G401.6 (cell line): ENCODE measurements around the gene BAHCC1.

Experiments
- FAIRE-seq: peaks from 2 replicates; lab custom pipeline; 2012; peaks lifted over from hg19 to GRCh38; lab: Jason Lieb, UNC

The BAHCC1 gene

DNA sequence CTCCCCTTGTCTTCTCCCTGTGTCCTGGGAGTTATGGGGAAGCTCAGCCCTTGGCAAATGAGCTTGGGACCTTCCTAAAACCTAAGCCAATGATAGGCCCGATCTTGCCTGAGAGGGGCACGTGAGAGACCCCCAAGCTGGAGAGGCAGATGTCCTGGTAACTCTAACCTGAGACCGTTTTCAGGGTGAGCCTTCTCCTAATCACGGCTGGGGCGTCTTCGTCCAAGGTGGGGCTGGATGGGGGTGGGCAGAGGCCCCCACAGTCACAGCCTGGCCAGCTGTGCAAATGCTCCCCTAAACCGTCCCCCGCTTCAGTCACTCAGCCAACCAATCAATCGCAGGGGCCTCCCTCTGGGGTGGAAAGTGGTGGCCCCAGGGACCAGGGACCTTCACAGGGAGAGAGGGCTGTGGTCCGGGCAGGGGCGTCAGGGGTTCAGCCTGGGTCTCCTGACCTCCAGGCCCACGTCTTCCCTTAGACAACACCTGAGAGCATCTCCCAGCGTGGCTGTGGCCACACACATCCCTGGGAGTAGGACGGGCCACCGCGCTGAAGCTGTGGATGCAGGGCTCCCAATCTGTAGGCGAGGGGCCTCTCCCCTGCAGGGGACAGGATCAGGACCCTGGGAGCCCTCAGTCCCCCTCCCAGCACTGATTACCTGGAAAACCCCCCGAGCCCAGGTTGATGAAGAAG, 86.7 kb downstream of the BAHCC1 start:
- FAIRE-seq, result no peak

DNA sequence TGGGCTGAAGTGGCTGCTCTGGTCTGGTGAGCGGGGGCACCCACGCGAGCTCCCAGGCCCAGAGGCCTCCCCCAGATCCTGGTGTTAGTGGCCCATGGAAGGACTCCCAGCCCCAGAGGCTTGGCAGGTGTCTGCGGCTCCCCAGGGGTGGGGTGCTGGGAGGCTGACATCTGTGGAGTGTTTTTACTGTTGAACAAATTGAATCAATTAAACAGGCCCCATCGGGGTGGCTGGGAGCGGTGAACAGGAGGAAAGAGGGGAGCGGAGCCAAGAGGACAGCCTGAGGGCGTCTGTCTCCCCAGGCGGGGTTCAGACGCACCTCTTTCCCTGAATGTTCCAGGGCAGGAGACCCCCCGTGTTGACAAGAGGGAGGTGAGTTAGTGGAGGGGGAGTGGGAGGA, 87.4 kb downstream of the BAHCC1 start:
- FAIRE-seq, result no peak

- FAIRE-seq, result no peak
These were observed 88.0 kb downstream of the BAHCC1 start for GRCh38 chr17:81483085-81483861.

DNA sequence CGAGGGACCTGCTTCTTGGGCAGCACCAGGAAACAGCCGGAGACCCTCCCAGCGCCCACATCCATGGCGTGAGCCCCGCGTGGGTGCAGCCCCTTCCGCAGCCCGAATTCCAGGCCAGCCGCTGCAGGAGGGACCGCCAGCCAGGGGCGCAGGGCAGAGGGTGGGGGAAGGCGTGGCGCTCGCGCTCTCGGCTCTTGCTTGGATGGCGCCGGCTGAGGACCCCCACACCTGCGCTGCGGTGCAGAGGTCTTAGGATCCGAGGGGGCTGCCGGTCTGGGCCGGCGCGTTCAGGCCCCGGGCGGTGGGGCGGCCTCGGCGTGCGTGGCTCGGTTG, 88.6 kb downstream of the BAHCC1 start:
- no peak for FAIRE-seq

DNA sequence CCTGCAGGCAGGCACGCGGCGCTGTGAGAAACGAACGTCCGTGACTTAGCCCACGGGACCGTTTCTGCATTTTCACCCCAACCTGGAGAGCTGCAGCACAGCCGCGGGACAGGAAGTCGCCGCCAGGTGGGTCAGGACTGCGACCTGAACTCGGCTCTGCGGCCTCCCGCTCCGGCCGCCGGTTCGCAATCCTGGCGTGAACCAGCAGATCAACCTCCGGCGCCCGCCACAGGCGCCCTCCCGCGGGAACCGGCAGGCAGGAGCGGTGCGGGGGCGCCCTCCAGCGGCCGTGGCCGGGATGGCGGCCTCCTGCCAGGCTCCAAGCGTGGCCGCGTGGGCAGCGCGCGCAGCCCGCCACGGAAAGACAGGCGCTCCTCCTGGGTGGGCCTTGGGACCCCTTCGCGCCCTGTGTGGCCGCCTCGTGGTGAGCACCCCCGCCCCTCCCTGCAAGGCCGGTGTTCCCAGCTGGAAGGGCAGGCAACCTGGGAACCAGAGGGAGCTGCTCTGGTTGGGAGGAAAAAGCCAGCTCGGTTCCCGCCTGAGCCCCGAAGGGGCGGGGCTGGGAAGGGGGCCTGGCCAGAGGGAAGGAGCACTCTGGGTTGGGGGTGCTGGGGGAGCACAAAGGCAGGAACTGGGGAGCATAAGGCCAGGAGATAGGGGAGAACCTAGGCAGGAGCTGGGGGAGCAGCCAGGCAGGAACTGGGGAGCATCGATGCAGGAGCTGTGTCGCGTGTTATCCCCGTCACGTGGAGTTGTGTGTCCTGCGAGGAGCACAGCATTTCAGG, 89.1 kb downstream of the BAHCC1 start:
- no peak for FAIRE-seq

- FAIRE-seq, result no peak
These were observed 91.0 kb downstream of the BAHCC1 start for GRCh38 chr17:81486199-81486810.

DNA sequence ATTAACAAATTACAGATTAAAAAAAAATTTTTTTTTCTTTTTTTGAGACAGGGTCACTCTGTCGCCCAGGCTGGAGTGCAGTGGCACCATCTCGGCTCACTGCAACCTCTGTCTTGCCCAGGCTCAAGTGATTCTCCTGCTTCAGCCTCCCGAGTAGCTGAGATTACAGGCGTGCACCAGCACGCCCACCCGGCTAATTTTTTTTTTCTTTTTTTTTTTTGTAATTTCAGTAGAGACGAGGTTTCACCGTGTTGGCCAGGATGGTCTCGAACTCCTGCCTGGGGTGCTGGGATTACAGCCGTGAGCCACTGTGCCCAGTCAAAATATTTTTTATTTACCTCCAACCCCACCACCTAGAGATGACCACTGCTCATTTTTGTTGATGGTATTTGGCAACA, 91.8 kb downstream of the BAHCC1 start:
- FAIRE-seq, result no peak

DNA sequence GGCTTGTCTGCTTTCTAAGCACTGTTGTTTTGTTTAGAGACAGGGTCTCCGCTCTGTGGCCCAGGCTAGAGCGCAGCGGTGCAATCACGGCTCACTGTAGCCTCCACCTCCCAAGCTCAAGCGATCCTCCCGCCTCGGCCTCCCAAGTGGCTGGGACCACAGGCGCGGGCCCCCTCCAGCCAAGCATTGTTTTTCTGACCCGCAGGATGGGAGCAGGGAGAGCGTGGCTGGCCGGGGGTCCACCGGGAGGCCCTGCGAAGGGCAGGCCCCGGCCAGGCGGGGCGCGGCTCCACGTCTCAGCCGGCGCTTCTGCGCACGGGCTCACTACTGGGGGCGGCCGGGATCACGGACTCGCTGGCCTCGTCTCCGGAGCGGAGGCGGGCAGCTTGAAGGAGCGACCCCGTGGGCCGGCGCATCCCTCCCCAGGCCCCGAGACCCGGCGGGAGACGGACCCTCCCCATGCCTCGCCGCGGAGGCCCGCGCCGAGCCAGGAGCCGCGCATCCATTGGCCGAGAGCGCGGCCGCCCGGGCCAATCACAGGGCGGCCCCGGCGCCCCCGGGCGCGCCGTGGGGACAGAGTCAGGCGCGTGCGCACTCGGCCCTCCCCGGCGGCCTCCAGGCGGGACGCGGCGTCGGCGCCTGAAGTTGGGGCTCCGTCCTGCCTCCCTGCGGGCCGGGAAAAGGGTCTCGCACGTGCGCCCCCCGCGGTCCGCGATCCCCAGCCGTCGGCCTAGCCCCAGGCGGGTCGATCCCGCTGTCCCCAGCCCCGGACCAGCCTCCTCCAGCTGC, 92.4 kb downstream of the BAHCC1 start:
- no peak for FAIRE-seq

DNA sequence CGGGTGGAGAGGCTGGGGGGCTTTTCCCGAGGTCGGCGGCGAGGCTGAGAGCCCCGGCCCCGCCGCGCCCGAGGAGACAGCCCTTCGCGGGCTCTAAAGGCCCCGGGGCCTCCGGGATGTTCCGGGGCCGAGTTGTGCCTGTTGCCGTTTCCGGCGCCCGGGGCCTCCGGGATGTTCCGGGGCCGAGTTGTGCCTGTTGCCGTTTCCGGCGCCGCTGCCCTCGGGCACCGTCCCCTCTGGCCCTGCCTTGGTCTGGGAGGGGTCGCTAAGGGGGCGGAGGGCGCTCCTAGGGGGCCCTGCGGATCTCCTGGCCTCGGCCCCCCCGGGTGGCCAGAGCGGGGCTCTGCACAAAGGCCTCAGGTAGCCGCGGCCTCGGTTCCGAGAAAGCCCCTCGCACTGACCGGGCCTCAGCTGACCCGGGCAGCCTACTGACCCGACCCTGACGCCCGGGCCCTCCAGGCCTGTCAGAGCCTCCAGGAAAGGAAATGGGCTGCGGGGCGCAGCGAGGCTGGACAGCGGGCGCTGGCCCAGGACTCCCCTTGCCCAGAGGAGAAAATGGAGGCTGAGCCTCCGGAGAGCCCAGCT, 93.1 kb downstream of the BAHCC1 start:
- FAIRE-seq, result no peak

DNA sequence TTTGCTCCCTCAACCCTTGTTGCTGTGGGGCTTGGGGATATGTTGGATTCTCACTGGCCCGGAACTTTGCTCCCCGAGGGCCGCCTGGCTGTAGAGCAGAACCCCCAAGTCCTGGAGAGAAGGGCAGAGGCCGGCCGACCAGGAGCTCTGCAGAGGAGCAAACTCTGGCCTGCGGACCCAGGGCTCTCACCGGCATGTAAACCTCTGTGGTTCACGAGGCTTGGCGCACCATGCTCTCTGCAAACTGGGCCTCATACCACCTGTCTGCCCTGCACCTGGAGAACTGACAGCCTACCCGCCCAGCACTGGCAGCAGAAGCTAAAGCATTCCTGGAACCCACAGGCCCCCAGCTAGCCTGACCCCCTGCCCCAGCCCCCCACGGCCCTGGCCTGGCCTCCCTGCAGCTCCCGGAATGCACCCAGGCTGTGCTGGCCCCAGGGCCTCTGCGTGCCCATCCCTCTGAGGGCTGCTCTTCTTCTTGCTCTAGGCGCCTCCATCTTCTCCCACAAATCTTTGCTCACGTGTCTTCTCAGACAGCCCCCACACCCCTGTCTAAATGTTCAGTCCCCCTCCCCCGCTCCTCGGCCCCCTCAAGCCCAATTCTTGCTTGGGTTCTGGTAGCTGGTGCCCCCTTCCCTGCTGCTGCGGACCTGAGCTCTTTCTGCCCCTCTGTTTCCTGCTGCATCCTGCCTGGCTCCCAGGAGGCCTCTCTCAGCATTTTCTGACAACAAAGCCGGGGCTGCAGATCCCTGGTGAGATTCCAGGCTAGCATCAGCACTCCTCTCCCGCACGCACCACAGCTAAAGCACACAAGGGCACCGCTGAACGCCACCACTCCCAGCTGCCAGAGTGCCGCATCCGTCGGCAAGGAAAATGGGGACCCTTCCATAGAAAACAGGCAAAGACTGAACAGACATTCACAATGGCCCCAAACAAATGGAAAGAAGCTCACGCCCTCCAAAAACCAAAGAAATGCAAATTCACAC, 94.0 kb downstream of the BAHCC1 start:
- FAIRE-seq, result no peak

- FAIRE-seq, result no peak
These were observed 95.0 kb downstream of the BAHCC1 start for GRCh38 chr17:81489998-81490992.

DNA sequence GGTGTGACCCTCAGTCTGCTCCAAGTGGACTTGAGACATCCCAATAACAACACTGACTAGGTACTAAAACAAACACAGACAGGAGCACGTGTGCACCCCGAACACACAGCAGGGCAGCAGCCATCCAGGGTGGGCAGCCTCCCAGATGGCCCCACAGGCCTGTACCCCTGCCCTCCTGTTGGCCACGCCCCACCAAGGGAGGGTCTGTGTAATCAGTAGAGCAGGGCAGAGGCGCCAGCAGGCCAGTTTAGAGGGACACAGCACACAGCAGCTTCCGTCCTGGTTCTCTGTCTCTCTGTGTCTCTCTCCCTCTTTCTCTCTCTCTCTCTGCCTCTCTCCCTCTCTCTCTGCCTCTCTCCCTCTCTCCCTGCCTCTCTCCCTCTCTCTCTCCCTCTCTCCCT, 95.9 kb downstream of the BAHCC1 start:
- FAIRE-seq, result no peak

DNA sequence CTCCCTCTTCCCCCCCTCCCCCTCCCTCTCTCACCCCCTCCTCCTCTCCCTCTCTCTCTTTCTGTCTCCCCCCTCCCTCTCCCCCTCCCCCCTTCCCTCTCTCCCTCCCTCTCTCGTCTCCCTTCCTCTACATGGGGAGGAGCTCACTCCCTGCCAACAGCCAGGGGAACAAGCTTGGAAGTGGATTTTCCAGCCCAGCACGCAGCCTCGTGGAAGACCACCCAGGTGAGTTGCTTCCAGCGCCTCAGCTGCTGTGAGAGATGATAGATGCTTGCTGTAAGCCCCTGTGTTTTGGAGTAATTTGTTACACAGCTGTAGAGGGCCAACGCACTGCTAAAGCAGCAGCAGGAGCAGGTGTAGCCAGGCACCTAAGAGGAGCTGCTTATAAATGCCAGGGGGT, 96.5 kb downstream of the BAHCC1 start:
- FAIRE-seq, result no peak

DNA sequence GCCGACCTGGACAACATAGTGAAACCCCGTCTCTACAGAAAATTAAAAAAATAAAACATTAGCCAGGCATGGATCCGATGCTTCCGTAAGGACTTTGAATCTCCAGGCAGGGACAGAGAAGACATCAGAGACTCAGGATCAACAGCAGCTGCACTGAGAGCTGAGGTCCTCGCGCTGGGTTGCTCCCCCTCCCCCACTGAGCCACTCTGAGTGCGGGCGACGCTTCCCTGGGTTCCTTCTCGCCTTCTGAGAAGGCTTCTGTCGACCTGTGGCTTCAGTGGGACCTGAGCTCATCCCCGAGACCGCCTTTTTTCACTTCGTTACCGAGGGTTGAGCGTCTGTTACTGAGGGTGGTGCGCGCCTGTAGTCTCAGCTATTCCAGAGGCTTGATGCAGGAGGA, 96.9 kb downstream of the BAHCC1 start:
- FAIRE-seq, result no peak

GRCh38 chr17:81492706-81493105, 97.4 kb downstream of the BAHCC1 start:
- no peak for FAIRE-seq

- no peak for FAIRE-seq
These were observed 98.2 kb downstream of the BAHCC1 start for GRCh38 chr17:81493198-81494038.

DNA sequence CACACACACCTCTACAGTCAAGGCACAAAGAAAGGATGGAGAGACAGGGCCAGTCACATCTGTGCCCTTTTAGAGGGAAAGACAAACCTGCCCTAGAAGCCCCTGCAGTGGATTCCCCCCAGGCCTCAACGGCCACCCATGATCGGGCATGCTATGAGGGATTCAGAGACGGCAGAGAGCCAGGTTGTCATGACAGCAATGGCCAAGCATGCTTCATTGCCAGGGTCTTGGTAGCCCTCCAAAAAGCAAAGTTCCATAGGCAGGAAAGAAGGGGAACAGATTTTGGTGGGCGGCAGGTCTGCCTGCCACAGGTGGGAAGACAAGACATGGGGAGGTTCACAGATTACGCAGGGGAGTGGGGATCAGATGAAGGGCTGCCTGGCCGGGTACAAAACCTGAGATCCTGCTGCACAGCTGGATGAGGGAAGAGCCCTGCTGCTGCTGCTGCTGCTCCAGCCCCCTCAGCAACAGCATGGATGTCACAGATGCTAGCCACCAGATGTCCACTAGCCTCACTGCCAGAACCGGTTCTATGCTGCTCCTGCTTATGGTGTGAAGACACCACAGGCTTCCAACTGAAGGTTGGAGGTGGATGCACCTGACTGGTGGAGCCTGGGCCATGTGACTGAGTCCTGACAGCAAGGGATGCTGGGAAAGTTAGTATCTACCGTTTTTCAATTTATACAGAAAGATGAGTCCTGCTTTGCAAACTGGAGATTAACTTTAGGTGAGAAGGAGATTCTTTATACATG, 99.5 kb downstream of the BAHCC1 start:
- FAIRE-seq, result no peak
